ENCODE measurements around the gene SERPINB4.
"Not testable (repeated sequence)": the region's sequence is repeated elsewhere in the genome, so short reads cannot be mapped to it uniquely, and the experiment has no call there.

The SERPINB4 gene

DNA sequence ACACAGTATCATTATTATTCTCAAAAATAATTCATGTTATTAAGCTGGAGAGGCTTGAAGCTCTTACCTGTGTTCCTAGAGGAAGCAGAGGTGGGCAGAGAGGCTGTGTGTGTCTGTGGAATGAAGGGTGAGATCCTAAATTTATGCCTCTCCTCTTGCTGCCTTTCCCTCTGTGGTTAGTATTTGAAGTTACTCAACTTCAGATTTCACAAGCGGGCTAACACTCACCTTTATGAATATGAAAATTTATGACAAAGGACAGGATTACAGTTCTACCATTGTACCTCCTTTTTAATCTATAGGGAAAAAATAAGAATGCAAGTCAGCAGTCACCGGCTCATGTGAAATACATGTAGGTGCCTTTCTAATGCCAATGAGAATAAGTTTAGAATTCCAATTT is at the start of gene SERPINB4:
Gene SERPINB4 (minus strand): TSS at position 115 of the 400 bp plus-strand sequence. CDS start 679 bp downstream, outside the sequence.
- not testable (repeated sequence) for DNase-seq

GRCh38 chr18:63689064-63689463 is 45.0 kb upstream of the SERPINB4 start:
- DNase-seq = no peak

- no peak for DNase-seq
Measured at GRCh38 chr18:63686871-63687270, 42.8 kb upstream of the SERPINB4 start.

- no peak for DNase-seq
Measured at GRCh38 chr18:63684718-63685117, 40.7 kb upstream of the SERPINB4 start.

DNA sequence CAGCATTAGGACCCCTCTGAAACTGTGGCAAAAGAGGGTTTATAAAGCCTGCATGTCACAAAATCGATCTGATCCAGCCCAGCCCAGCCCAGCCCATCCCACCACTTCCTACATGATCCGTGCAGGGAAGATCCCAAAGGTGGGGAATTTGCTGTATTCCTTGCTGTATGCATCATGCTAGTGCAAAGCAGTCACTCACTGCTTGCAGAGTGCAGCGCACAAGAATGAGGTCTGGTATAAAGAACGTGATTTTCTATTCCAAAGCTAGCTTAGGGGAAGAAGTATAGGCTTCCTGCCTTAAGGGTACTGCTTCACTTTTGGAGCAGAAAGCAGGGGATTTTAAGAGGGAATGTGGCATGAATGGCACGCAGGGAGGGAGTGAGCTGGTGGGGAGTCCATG is 39.8 kb upstream of the SERPINB4 start:
- no peak for DNase-seq

GRCh38 chr18:63683152-63683551 is 39.1 kb upstream of the SERPINB4 start:
- DNase-seq = no peak

GRCh38 chr18:63681449-63682340 is 37.6 kb upstream of the SERPINB4 start:
- DNase-seq = peak; percentile 93

- DNase-seq = no peak
Measured at GRCh38 chr18:63679820-63680606, 36.0 kb upstream of the SERPINB4 start.

DNA sequence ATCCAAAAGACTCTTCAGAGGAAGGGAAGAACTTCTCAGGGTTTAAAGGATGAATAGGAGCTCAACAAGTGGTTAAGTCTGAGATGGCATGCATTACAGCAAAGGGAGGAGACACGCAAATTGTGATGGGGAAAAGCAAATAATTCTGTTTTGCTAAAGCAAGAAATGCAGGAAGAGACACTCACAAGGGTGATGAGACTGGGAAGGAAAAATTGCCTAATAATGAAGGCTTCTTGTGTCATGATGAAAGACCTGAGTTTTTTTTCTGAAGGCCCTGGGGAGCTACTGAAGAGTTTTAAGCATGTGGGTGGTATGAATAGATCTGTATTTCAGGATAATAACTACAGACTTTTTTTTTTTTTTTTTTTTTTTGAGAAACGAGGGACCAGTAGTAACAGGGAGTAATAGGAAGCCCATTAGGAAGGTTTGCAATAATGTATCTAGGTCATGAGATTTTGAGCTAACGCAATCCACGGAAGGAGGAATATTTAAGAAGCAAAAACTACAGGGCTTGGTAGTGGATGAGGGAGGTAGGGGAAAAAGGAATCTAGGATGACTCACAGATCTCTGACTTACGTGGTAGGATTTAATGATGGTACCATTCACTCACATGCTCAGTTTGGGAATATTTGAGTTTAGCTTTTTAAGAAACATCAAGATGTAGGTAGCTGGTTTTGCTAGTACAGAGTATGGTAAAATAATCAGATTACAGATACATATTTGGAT is 33.6 kb upstream of the SERPINB4 start:
- DNase-seq = no peak

GRCh38 chr18:63676526-63677323 is 32.7 kb upstream of the SERPINB4 start:
- DNase-seq = peak; percentile 31

GRCh38 chr18:63664571-63664970 is 20.5 kb upstream of the SERPINB4 start:
- no peak for DNase-seq

DNA sequence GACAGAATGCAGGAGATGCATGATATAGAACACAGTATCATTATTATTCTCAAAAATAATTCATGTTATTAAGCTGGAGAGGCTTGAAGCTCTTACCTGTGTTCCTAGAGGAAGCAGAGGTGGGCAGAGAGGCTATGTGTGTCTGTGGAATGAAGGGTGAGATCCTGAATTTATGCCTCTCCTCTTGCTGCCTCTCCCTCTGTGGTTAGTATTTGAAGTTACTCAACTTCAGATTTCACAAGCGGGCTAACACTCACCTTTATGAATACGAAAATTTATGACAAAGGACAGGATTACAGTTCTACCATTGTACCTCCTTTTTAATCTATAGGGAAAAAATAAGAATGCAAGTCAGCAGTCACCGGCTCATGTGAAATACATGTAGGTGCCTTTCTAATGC is 17.7 kb upstream of the SERPINB4 start, which contains the start of gene SERPINB3:
Gene SERPINB3 (minus strand): TSS at position 144 of the 400 bp plus-strand sequence. CDS start 677 bp downstream, outside the sequence.
- not testable (repeated sequence) for DNase-seq

DNA sequence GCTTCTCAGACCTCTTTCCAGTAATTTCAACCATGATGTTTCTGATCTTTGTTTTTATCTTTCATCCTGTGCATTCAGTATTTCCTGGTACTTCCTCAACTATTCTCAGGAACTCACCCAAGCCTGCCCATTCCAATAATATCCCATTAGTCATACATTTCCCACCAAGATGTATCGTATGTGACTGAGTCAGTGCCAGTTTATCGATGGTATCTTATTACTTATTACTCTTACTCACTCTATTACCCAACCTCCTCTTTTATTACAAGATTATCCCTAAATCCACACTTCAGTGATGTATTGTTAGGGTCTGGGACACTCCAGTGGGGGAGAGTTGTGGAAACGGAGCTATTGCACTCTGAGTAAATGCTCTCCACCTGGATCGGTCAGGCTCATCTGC is 14.9 kb upstream of the SERPINB4 start:
- not testable (repeated sequence) for DNase-seq

- DNase-seq = not testable (repeated sequence)
Measured at GRCh38 chr18:63650271-63650670, 6.2 kb upstream of the SERPINB4 start.

- DNase-seq = no peak
Measured at GRCh38 chr18:63648241-63648640, 4.2 kb upstream of the SERPINB4 start.

DNA sequence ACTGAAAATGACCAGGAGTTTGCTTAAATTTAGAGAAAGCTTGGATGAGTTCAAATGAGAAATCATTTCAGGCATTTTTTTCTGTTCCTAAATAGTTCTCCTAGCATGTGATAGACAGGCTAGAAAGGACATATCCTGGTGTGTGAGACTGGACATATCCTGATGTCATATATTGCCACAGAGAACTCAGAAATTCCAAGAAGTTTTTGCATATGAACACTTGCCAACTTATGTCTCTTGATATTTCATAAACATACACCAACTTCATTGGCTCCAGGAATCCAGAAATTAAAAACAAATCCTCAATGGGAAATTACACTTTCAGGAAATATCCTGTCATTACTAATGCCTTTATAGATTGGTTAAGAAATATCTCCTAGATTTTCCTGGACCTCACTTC is 2.9 kb upstream of the SERPINB4 start:
- no peak for DNase-seq

DNA sequence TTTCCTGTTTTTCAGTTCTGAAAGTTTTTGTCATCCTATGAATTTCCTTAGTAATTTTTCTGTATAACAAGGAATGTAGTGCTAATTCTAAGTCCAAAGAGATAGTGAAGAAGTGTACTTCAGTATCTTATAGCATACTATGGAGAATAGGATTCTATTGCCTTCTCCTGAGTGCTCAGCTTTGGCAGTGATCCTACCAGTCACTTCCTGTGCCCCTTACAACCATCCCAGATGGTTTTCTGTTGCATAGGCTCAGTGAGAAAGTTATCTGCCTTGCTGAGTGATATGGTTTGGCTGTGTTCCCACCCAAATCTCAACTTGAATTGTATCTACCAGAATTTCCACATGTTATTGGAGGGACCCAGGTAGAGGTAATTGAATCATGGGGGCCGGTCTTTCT is 638 bp upstream of the SERPINB4 start:
- not testable (repeated sequence) for DNase-seq

DNA sequence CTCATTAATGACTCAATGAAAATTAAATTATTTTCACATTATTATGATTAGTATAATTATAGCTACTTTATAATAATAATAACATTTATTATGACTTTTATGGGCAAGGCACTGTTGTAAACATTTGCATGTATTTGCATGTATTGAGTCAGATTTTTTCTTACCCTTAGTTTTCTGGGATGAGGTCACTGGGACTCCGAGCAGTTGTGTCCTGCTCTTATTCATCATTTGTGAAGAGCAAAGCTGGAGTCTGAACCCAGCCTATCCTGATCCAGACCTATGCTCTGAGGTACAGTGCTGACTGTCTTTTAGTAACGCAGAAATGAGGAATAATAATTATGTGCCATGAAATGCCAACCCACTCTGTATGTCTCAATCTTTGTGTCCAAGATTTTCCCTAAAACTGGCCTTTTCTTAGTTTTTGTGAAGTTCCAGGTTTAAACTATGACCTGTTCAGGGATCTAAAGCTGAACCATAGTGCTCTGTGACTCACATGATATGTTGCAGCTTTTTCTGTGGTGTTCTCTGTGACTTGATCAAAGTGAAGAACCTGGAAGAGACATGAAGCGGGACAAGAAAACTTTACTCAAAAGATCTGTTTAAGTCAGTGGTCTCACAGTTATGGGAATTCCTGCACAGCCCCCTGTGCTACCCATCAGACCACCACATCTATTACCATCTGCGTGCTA is 1.2 kb downstream of the SERPINB4 start:
- DNase-seq = not testable (repeated sequence)

- not testable (repeated sequence) for DNase-seq
Measured at GRCh38 chr18:63641157-63641680, 2.8 kb downstream of the SERPINB4 start.

DNA sequence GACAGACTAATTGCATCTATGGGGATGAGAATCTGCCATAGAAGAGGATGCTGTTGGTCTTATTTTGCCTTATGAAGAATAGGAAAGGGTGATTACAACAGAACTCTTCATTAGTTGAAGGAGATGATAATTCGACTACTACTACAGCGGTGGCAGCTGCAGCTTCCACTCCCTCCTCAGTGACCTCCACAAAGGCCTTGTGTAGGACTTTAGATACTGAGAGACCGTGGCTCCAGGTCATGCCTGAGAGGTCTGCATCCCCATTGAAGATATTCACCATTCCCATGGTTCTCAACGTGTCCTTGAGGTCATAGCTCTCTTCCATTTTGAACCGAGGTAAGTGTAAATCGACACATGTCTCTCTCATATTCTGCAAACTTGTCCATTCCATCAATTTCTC is 6.4 kb downstream of the SERPINB4 start:
- DNase-seq = no peak

GRCh38 chr18:63627819-63628218 is 16.2 kb downstream of the SERPINB4 start:
- no peak for DNase-seq
